ENCODE measurements around the gene NFAT5.

DNA sequence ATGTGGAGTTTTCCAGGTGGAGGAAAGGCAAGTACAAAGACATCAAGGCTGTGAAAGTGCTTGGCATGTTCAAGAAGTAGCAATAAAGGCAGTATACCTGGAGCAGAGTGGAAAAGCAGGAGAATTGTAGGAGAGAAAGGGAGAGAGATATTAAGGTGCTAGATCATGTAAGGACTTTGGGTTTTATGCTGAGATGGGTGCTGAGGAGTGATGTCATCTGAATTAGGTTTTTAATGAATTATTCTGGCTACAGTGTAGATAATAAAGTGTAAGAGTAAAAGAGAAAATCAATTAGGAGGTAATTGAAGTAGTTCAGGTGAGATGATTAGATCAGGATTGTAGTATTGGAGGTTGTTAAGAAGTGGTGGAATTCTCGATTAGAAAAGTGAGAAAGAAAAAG lies 34.0 kb downstream of the NFAT5 start:
- no peak for TF ChIP-seq CTCF (IDR thresholded peaks at IDR 0.05)
- no peak for TF ChIP-seq POLR2A (IDR thresholded peaks at IDR 0.05)
- no peak for TF ChIP-seq POLR2AphosphoS5 (IDR thresholded peaks at IDR 0.05)
